Thymus (tissue), 14 donors: Measurements from ENCODE around the gene GPR52. TPM values are rescaled to one million over a fixed set of nuclear protein-coding genes. Genes with fewer than 3 reads are reported as not detected.
"Not testable (repeated sequence)": the region's sequence is repeated elsewhere in the genome, so short reads cannot be mapped to it uniquely, and the experiment has no call there.

Experiments
- DNase-seq, 9 donors: peaks; one replicate each; pipeline ENCODE4 v3.0.0-alpha.2; 2013; ENCODE audit warnings: low spot score in 9 of 9, low read depth in 6 of 9, missing footprints in 1 of 9
- H3K27ac ChIP-seq, 2 donors: one replicate each; pipeline ENCODE4 v1.5.1; 2013; ENCODE audit warnings: control low read depth in 1 of 2, low read depth in 1 of 2, low read length in 1 of 2, mild to moderate bottlenecking in 1 of 2, moderate library complexity in 1 of 2
- H3K27me3 ChIP-seq, 2 donors: one replicate each; pipeline ENCODE4 v1.5.1; 2013; ENCODE audit warnings: low read length in 1 of 2; ENCODE audit not compliant: control insufficient read depth in 2 of 2, insufficient read depth in 1 of 2
- H3K36me3 ChIP-seq, 2 donors: one replicate each; pipeline ENCODE4 v1.5.1; 2013; ENCODE audit warnings: low read length in 1 of 2, mild to moderate bottlenecking in 1 of 2, moderate library complexity in 1 of 2; ENCODE audit not compliant: control insufficient read depth in 2 of 2, insufficient read depth in 2 of 2
- H3K4me1 ChIP-seq, 2 donors: one replicate each; pipeline ENCODE4 v1.5.1; 2013; ENCODE audit warnings: low read length in 2 of 2; ENCODE audit not compliant: control insufficient read depth in 2 of 2, insufficient read depth in 2 of 2
- H3K4me3 ChIP-seq, 2 donors: one replicate each; pipeline ENCODE4 v1.5.1; 2013; ENCODE audit warnings: low read length in 2 of 2, control low read depth in 1 of 2, mild to moderate bottlenecking in 1 of 2
- H3K9me3 ChIP-seq, 2 donors: one replicate each; pipeline ENCODE4 v1.5.1; 2013; ENCODE audit warnings: low read length in 1 of 2, mild to moderate bottlenecking in 1 of 2; ENCODE audit not compliant: control insufficient read depth in 2 of 2, insufficient read depth in 1 of 2
- WGBS: extraction: QIAGEN DNeasy Blood & Tissue Kit; methylation state at CpG from one replicate; pipeline ENCODE4 v1.1.7; 2013; 5-methylcytosine and 5-hydroxymethylcytosine counted together
- long read RNA-seq, 10 donors: transcript quantifications; one replicate each; lab custom pipeline, GENCODE V29; 2026
- polyA plus RNA-seq: library from polyadenylated mRNA; stranded (reverse); fragments of 200-250 nt; gene quantifications from one replicate; pipeline ENCODE4 v1.2.3, GENCODE V29; 2013
- total RNA-seq: library from RNA; stranded (reverse); fragments of 120-200 nt; gene quantifications from one replicate; pipeline ENCODE4 v1.2.4, GENCODE V29; 2013
- donor health status: healthy.

The GPR52 gene, protein sequence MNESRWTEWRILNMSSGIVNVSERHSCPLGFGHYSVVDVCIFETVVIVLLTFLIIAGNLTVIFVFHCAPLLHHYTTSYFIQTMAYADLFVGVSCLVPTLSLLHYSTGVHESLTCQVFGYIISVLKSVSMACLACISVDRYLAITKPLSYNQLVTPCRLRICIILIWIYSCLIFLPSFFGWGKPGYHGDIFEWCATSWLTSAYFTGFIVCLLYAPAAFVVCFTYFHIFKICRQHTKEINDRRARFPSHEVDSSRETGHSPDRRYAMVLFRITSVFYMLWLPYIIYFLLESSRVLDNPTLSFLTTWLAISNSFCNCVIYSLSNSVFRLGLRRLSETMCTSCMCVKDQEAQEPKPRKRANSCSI
- total RNA-seq (0.52 TPM), polyA plus RNA-seq (0.09 TPM)
- long read RNA-seq, donor 1, result 0 reads
- long read RNA-seq, donor 2, result 0 reads
- long read RNA-seq, donor 3, result 0 reads
- long read RNA-seq, donor 4, result 0 reads
- long read RNA-seq, donor 5, result 0 reads
- long read RNA-seq, donor 6, result 0 reads
- long read RNA-seq, donor 7, partial matches to known transcripts, result 0 of 1 reads
- long read RNA-seq, donor 7, other reads (novel, unspliced or antisense), result 0 of 1 reads
- long read RNA-seq, donor 8, result 0 reads
- long read RNA-seq, donor 9, result 0 reads
- long read RNA-seq, donor 10, result 0 reads

- H3K4me3 ChIP-seq, result no peak within 1 kb of the TSS
- DNase-seq, result no peak
- no peak within 1 kb of the TSS for H3K27ac ChIP-seq
- no peaks in the 10 kb centered on the region for H3K9me3 ChIP-seq
- WGBS, result 95% methylated on average over 11 of the region's 11 CpGs
- no peaks in the 10 kb centered on the region for H3K36me3 ChIP-seq
- H3K27me3 ChIP-seq, result no peaks in the 10 kb centered on the region
- H3K4me1 ChIP-seq, result no peaks in the 10 kb centered on the region
Measured at GRCh38 chr1:174447866-174448530, at the start of gene GPR52. GPR52 (plus strand) TSS chr1:174447964; CDS start chr1:174448112, 148 bp downstream.

- H3K36me3 ChIP-seq, result no peaks in the 10 kb centered on the region
- H3K4me3 ChIP-seq, result no peak overlapping the region
- DNase-seq, result no peak
- no peaks in the 10 kb centered on the region for H3K9me3 ChIP-seq
- no peaks in the 10 kb centered on the region for H3K27me3 ChIP-seq
- no peaks in the 10 kb centered on the region for H3K4me1 ChIP-seq
- no peak overlapping the region for H3K27ac ChIP-seq
- 95% methylated on average over 4 of the region's 4 CpGs for WGBS
Measured at GRCh38 chr1:174398246-174398645, 49.5 kb upstream of the GPR52 start.

- 99% methylated on average over 1 of the region's 1 CpG for WGBS
- Histone ChIP-seq H3K9me3 (no peaks in the 10 kb centered on the region), H3K4me3 (no peak overlapping the region), H3K4me1 (no peaks in the 10 kb centered on the region), H3K27ac (no peak overlapping the region), H3K36me3 (no peaks in the 10 kb centered on the region), H3K27me3 (no peaks in the 10 kb centered on the region)
- no peak for DNase-seq
Measured at GRCh38 chr1:174399211-174399610, 48.6 kb upstream of the GPR52 start.

DNA sequence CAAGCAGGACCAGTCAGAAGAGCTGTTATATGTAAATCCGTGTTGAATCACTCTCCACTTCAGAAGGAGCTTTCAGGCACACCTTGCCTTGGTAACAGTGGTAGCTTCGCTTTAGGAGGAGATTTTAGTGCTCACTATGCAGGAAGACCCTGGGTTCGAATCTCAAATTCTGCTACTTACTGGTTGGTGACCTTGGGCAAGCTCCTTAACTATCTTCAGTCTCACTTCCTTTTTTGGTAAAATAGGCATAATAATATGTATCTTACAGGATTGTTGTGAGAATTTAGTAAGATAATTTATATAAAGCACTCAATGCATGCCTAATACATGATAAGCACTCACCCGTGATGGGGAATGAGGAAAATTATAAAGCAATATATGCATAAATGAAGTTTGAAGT is 46.7 kb upstream of the GPR52 start:
- Histone ChIP-seq H3K4me1 (no peaks in the 10 kb centered on the region), H3K27me3 (no peaks in the 10 kb centered on the region), H3K36me3 (no peaks in the 10 kb centered on the region), H3K27ac (no peak overlapping the region), H3K4me3 (no peak overlapping the region), H3K9me3 (no peaks in the 10 kb centered on the region)
- DNase-seq, result no peak
- 99% methylated on average over 4 of the region's 4 CpGs for WGBS

DNA sequence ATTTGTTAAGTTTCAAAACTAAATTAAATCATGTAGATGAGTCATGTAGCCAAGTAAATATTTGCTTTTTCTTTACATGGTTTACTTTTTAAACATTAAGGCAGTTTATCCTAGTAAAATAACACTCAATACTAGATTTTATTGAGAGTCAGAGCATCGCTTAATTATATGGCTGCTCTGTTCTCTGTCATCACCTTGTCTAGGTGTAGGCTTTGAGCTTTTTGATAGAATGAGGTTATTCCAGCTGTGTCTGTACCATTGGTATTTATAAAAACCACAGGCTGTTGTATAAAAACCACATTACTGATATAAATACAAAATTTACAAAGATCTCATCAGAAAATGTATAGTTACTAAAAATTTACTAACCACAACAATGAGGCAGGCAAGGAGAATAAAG is 42.5 kb upstream of the GPR52 start:
- Histone ChIP-seq H3K4me1 (no peaks in the 10 kb centered on the region), H3K4me3 (no peak overlapping the region), H3K27me3 (no peaks in the 10 kb centered on the region), H3K36me3 (no peaks in the 10 kb centered on the region), H3K27ac (no peak overlapping the region), H3K9me3 (no peaks in the 10 kb centered on the region)
- 99% methylated on average over 1 of the region's 1 CpG for WGBS
- DNase-seq, result no peak

GRCh38 chr1:174406421-174406820 is 41.3 kb upstream of the GPR52 start:
- no peak for DNase-seq
- no peak overlapping the region for H3K4me3 ChIP-seq
- WGBS, result 97% methylated on average over 4 of the region's 4 CpGs

GRCh38 chr1:174407665-174408064 is 40.1 kb upstream of the GPR52 start:
- H3K36me3 ChIP-seq, result no peaks in the 10 kb centered on the region
- H3K9me3 ChIP-seq, result no peaks in the 10 kb centered on the region
- H3K4me3 ChIP-seq, result no peak overlapping the region
- H3K27me3 ChIP-seq, result no peaks in the 10 kb centered on the region
- H3K27ac ChIP-seq, result no peak overlapping the region
- DNase-seq, result no peak
- 98% methylated on average over 3 of the region's 3 CpGs for WGBS
- no peaks in the 10 kb centered on the region for H3K4me1 ChIP-seq

More at GRCh38 chr1:174406421-174406820, 41.3 kb upstream of the GPR52 start:
- no peak overlapping the region for H3K27ac ChIP-seq
- no peaks in the 10 kb centered on the region for H3K4me1 ChIP-seq
- H3K9me3 ChIP-seq, result no peaks in the 10 kb centered on the region
- H3K27me3 ChIP-seq, result no peaks in the 10 kb centered on the region
- no peaks in the 10 kb centered on the region for H3K36me3 ChIP-seq

DNA sequence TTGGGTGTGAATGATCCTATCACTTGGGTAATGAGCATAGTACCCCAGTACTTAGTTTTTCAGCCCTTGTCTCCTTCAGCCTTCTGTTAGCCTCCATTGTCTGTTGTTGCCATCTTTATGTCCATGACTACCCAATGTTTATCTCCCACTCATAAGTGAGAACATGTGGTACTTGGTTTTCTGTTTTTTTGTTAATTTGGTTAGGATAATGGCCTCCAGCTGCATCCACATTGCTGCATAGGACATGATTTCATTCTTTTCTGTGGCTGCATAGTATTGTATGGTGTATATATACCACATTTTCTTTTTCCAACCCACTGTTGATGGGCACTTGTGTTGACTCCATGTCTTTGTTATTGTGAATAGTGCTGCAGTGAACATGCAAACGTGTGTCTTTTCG is 39.6 kb upstream of the GPR52 start:
- no peak overlapping the region for H3K27ac ChIP-seq
- 77% methylated on average over 2 of the region's 2 CpGs for WGBS
- no peaks in the 10 kb centered on the region for H3K9me3 ChIP-seq
- H3K4me3 ChIP-seq, result no peak overlapping the region
- no peak for DNase-seq
- no peaks in the 10 kb centered on the region for H3K27me3 ChIP-seq
- H3K36me3 ChIP-seq, result no peaks in the 10 kb centered on the region
- H3K4me1 ChIP-seq, result no peaks in the 10 kb centered on the region

- H3K36me3 ChIP-seq, H3K4me1 ChIP-seq, DNase-seq, H3K9me3 ChIP-seq, H3K27ac ChIP-seq, H3K27me3 ChIP-seq, H3K4me3 ChIP-seq: not testable (repeated sequence)
- WGBS, result 88% methylated on average over 3 of the region's 3 CpGs
Measured at GRCh38 chr1:174409801-174410200, 38.0 kb upstream of the GPR52 start.
